RWPE1 (cell line): ENCODE measurements around the gene ARAF.
A peak's percentile ranks its signal among the peaks of the same experiment; 100 is the strongest.

ENCODE experiments used
- CTCF ChIA-PET: fragments of 350-600 bp; sonication (Branson Sonifier 250); formaldehyde crosslinking; extraction: SDS; loops from one replicate; lab custom pipeline; 2021; lab: Yijun Ruan, JAX
- POLR2A ChIA-PET: fragments of 400-600 bp; formaldehyde crosslinking; extraction: SDS; loops from one replicate; lab custom pipeline; 2020; ENCODE audit warnings: antibody characterized with exemption; ENCODE audit not compliant: low non-redundant PET; lab: Yijun Ruan, JAX
- DNase-seq: peaks from one replicate; pipeline ENCODE4 v3.0.0; 2012; ENCODE audit warnings: low spot score
- H3K27ac ChIP-seq: fragments of 450-650 bp; 2 replicates; pipeline ENCODE4 v1.5.1; 2017
- CTCF ChIP-seq: fragments of 450-650 bp; conservative IDR thresholded peaks from 2 replicates; pipeline ENCODE4 v1.5.1; 2017; ENCODE audit warnings: low read depth, mild to moderate bottlenecking

The ARAF gene

GRCh38 chrX:47571896-47572295 is 10.9 kb downstream of the ARAF start:
- ChIA-PET POLR2A (no interaction called here), CTCF (no interaction called here)
- no peak for DNase-seq
- TF ChIP-seq CTCF: no peak
- peak overlapping the region; percentile 97 for H3K27ac ChIP-seq

GRCh38 chrX:47572773-47573340 is 11.9 kb downstream of the ARAF start:
- CTCF ChIA-PET: no interaction called here

GRCh38 chrX:47573341-47574075 is 12.5 kb downstream of the ARAF start:
- ChIA-PET POLR2A (no interaction called here), CTCF (no interaction called here)
- peak; percentile 55 for DNase-seq
- no peak for TF ChIP-seq CTCF
- peak overlapping the region; percentile 97 for H3K27ac ChIP-seq

More at GRCh38 chrX:47572773-47573340, 11.9 kb downstream of the ARAF start:
- POLR2A ChIA-PET: no interaction called here
- no peak for TF ChIP-seq CTCF
- DNase-seq: no peak
- peak overlapping the region; percentile 97 for H3K27ac ChIP-seq

- H3K27ac ChIP-seq: peak overlapping the region; percentile 97
- TF ChIP-seq CTCF: no peak
- CTCF ChIA-PET: no interaction called here
- POLR2A ChIA-PET: no interaction called here
- DNase-seq: no peak
Measured at GRCh38 chrX:47574076-47574546, 13.1 kb downstream of the ARAF start.

GRCh38 chrX:47574547-47575301 is 13.7 kb downstream of the ARAF start:
- ChIA-PET CTCF (interaction anchor here (0.6 kb wide), 1 partner anchor 277 kb away, joined by 3 read pairs; no protein-coding TSS in a partner anchor), POLR2A (no interaction called here)
- DNase-seq: no peak
- H3K27ac ChIP-seq: peak overlapping the region; percentile 97
- no peak for TF ChIP-seq CTCF
